DND-41 (cell line): ENCODE measurements around the gene HIBCH.
A peak's percentile ranks its signal among the peaks of the same experiment; 100 is the strongest.

Experiments
- ATAC-seq: fragments of 200-7000 bp; cut with Tn5 transposase; 3 replicates; pipeline ENCODE4 v1.9.1; 2021; ENCODE audit warnings: low read depth; ENCODE audit not compliant: insufficient read depth
- DNase-seq: peaks from one replicate; pipeline ENCODE4 v3.0.0-alpha.2; 2020
- H2AFZ ChIP-seq: 2 replicates; pipeline ENCODE4 v1.6.0; 2012; ENCODE audit warnings: low read depth, low read length
- H3K27ac ChIP-seq: 2 replicates; pipeline ENCODE4 v1.5.1; 2012; ENCODE audit warnings: low read length, inconsistent platforms
- H3K27me3 ChIP-seq: fragments of 200-600 bp; sonication (generic); 2 replicates; pipeline ENCODE4 v1.6.0; 2012; ENCODE audit warnings: low read length, mild to moderate bottlenecking, inconsistent platforms; ENCODE audit not compliant: insufficient read depth, poor library complexity
- H3K36me3 ChIP-seq: 2 replicates; pipeline ENCODE4 v1.5.1; 2012; ENCODE audit warnings: low read length, inconsistent platforms; ENCODE audit not compliant: insufficient read depth
- H3K4me1 ChIP-seq: 2 replicates; pipeline ENCODE4 v1.5.1; 2012; ENCODE audit warnings: mild to moderate bottlenecking, low read length; ENCODE audit not compliant: insufficient read depth
- H3K4me2 ChIP-seq: 2 replicates; pipeline ENCODE4 v1.6.0; 2012; ENCODE audit warnings: mild to moderate bottlenecking, moderate library complexity, low read length, inconsistent platforms; ENCODE audit not compliant: insufficient read depth
- H3K4me3 ChIP-seq, 2 experiments: fragments of 200-600 bp in 1 of 2; shearing (Covaris generic) in 1 of 2; 2 replicates each; pipeline ENCODE4 v1.5.1; 2012 to 2016; ENCODE audit warnings: inconsistent platforms in 2 of 2, low read length in 2 of 2, mild to moderate bottlenecking in 2 of 2, low read depth in 1 of 2, moderate library complexity in 1 of 2
- H3K79me2 ChIP-seq: 2 replicates; pipeline ENCODE4 v1.6.0; 2012; ENCODE audit warnings: low read length, inconsistent platforms; ENCODE audit not compliant: insufficient read depth
- H3K9ac ChIP-seq: 2 replicates; pipeline ENCODE4 v1.6.0; 2012; ENCODE audit warnings: low read depth, mild to moderate bottlenecking, inconsistent platforms, low read length, moderate library complexity
- H3K9me3 ChIP-seq: 2 replicates; pipeline ENCODE4 v1.5.1; 2012; ENCODE audit warnings: low read length, moderate library complexity, mild to moderate bottlenecking, inconsistent platforms; ENCODE audit not compliant: insufficient read depth, severe bottlenecking
- H4K20me1 ChIP-seq: 2 replicates; pipeline ENCODE4 v1.6.0; 2012; ENCODE audit warnings: low read length; ENCODE audit not compliant: insufficient read depth
- CTCF ChIP-seq: IDR thresholded peaks from 2 replicates; pipeline ENCODE4 v1.5.1; 2012; ENCODE audit warnings: borderline replicate concordance, low read length, moderate library complexity, mild to moderate bottlenecking; ENCODE audit not compliant: poor library complexity, severe bottlenecking; ENCODE audit errors: extremely low read depth
- EZH2 ChIP-seq: IDR thresholded peaks from 3 replicates; pipeline ENCODE4 v1.6.1; 2012; ENCODE audit warnings: borderline replicate concordance, low read depth, mild to moderate bottlenecking, moderate library complexity, low read length, inconsistent platforms; ENCODE audit not compliant: severe bottlenecking

Gene HIBCH

DNA sequence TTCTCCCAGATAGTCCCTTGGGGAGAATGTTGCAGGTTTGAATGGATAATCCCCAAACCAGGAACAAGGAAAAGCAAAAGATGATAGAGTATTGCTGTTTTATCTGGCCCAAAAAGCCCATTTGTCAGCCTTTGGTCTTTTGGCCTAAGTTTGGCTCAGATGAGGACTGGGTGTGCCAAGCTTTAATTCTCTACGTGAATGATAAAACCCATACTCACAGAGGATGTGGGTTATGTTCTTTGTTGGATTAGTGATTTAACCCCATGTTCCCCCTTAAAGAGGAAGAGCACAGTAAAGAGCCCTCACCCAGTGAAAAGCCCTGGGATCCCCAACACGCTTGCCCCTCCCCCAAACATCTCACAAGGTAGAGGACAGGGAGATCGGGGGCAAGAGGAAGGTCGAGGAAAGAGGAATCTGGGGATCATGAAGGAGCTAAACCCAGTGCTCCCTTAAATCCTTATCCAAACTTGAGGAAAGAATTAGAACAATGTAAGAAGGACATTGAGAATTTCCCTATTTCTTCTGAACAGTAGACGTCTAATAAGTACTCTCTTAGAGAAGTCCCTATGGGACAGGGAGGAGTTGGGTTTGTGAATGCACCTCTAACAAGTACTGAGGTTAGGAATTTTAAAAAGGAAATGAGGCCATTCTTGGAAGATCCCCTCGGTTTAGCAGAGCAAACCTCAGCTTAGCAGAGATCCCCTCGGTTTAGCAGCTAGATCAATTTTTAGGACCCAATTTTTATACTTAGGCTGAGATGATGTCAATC, 105.0 kb downstream of the HIBCH start:
- H3K9ac ChIP-seq, result no peak overlapping the region
- TF ChIP-seq CTCF (no peak), EZH2 (no peak)

DNA sequence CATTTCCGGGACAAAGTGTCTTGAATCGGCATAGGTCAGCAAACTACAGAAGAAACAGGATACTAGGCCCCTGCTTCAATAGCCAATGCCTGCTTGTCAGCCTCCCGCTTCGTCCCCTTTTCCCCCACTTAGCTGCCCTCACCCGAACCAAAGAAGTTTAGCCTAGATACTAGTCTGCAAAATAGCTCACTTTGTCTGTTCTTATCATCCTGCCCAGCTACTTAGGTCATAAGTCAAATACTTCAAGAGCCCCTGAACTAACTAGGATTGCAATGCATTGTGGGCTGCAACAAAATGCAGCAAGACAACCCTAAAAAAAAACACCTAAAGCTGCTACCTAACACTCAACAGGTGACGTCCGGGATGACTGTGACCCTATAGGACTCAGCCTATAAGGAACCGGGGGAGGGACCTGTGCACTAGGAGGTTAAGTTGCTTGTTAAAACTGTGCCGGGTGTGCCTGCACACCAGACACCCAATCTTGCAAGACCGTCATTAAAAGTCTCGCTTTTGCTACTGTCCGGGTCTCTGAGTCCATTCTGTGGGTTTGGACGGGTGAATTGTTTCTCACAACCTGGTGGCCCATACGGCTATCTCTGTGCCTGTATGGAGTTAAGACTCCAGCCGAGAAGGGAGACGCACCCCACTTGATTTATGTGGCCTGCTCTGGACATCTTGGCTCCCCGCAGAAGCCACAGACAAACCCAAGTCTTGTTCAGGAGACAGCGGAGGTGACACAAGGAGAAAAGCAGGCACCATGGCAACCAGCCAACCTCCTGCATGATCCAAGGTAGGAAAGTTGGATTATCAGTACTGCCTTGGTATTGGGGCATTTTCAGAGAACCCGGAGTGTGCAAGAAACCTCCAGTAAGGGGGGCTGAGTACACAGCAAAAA, 105.9 kb downstream of the HIBCH start:
- H3K79me2 ChIP-seq, result no peaks in the 10 kb centered on the region
- no peak for DNase-seq
- peaks cover 22% of the 10 kb centered on the region; the same call in 1 of the 2 replicates for H3K36me3 ChIP-seq
- no peak overlapping the region for H3K9ac ChIP-seq
- TF ChIP-seq CTCF (no peak), EZH2 (no peak)
- H4K20me1 ChIP-seq, result no peaks in the 10 kb centered on the region
- H3K27ac ChIP-seq, result no peak overlapping the region
- no peak overlapping the region for H3K4me3 ChIP-seq
- no peak overlapping the region for H3K4me2 ChIP-seq
- no peaks in the 10 kb centered on the region for H3K4me1 ChIP-seq
- H2AFZ ChIP-seq, result no peak overlapping the region
- H3K27me3 ChIP-seq, result no peaks in the 10 kb centered on the region
- no peak for ATAC-seq
- no peaks in the 10 kb centered on the region for H3K9me3 ChIP-seq

More for the DNA sequence above, 105.0 kb downstream of the HIBCH start:
- no peak for DNase-seq
- no peaks in the 10 kb centered on the region for H4K20me1 ChIP-seq
- no peak overlapping the region for H3K4me3 ChIP-seq
- H3K36me3 ChIP-seq, result peaks cover 19% of the 10 kb centered on the region; the same call in 1 of the 2 replicates
- no peaks in the 10 kb centered on the region for H3K27me3 ChIP-seq
- H3K27ac ChIP-seq, result no peak overlapping the region
- no peak overlapping the region for H2AFZ ChIP-seq
- peak; percentile 42; the same call in 1 of the 3 replicates for ATAC-seq
- H3K4me2 ChIP-seq, result no peak overlapping the region
- no peaks in the 10 kb centered on the region for H3K9me3 ChIP-seq
- H3K4me1 ChIP-seq, result no peaks in the 10 kb centered on the region
- H3K79me2 ChIP-seq, result no peaks in the 10 kb centered on the region

DNA sequence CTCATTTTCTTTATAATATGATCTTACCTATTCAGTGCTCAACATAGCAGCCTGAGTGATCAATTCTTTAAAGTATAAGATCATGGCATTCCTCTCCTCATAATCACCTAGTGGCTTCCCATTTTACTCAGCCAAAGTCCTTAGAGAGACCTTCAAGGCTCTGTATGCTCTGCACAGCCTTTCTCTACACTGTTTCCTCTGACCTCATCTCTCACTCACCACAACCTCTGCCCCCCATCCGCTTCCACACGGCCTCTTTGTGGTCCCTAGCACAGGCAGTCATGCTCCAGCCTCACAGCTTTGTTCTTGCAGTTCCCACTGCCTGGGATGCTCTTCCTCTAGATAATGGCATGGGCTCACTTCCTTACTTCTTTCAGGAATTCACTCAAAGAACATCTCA, 109.2 kb downstream of the HIBCH start:
- no peaks in the 10 kb centered on the region for H3K27me3 ChIP-seq
- H2AFZ ChIP-seq, result no peak overlapping the region
- no peak overlapping the region for H3K4me2 ChIP-seq
- no peaks in the 10 kb centered on the region for H3K4me1 ChIP-seq
- H3K79me2 ChIP-seq, result no peaks in the 10 kb centered on the region
- H3K9ac ChIP-seq, result no peak overlapping the region
- DNase-seq (no peak), ATAC-seq (peak; percentile 53; the same call in 2 of the 3 replicates)
- no peaks in the 10 kb centered on the region for H4K20me1 ChIP-seq
- TF ChIP-seq EZH2, result no peak
- H3K9me3 ChIP-seq, result no peaks in the 10 kb centered on the region
- peaks cover 26% of the 10 kb centered on the region; the same call in 1 of the 2 replicates for H3K36me3 ChIP-seq
- no peak overlapping the region for H3K4me3 ChIP-seq
- no peak overlapping the region for H3K27ac ChIP-seq

DNA sequence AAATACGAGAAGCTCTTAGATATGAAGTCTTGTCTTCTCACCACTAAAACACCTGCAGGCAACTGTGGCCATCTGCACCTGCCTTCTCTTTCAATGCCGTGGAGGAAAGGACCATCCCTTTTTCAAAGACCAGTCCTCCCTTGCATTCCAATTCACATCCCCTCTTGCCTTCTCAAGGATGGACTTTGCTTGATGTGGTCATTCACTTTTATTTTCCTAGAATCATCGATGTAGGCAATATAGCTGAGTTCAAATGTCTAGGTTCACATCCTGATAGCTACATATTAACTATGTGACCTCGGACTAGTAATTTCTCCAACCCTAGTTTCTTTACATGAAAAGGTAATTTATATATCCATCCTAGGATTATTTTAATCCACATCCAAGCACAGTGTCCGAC, 110.1 kb downstream of the HIBCH start:
- ATAC-seq (no peak), DNase-seq (no peak)
- no peak overlapping the region for H2AFZ ChIP-seq
- H4K20me1 ChIP-seq, result no peaks in the 10 kb centered on the region
- H3K4me3 ChIP-seq, result no peak overlapping the region
- no peak overlapping the region for H3K4me2 ChIP-seq
- H3K4me1 ChIP-seq, result no peaks in the 10 kb centered on the region
- no peaks in the 10 kb centered on the region for H3K9me3 ChIP-seq
- H3K27me3 ChIP-seq, result no peaks in the 10 kb centered on the region
- H3K36me3 ChIP-seq, result peaks cover 31% of the 10 kb centered on the region; the same call in 1 of the 2 replicates
- no peak overlapping the region for H3K9ac ChIP-seq
- H3K79me2 ChIP-seq, result no peaks in the 10 kb centered on the region
- no peak overlapping the region for H3K27ac ChIP-seq
- TF ChIP-seq CTCF (no peak), EZH2 (no peak)
